IPS-20b (cell line): ENCODE data around the gene FAM78A.

Experiments used
- H3K27ac ChIP-seq: one replicate; pipeline ENCODE4 v1.5.1; 2013; ENCODE audit warnings: low read length
- H3K27me3 ChIP-seq: 2 replicates; pipeline ENCODE4 v1.6.1; 2013; ENCODE audit warnings: mild to moderate bottlenecking, low read length, inconsistent platforms; ENCODE audit not compliant: insufficient read depth
- H3K36me3 ChIP-seq: 2 replicates; pipeline ENCODE4 v1.6.1; 2013; ENCODE audit warnings: low read depth, mild to moderate bottlenecking, inconsistent platforms, low read length, moderate library complexity; ENCODE audit not compliant: insufficient read depth
- H3K4me1 ChIP-seq: 2 replicates; pipeline ENCODE4 v1.6.1; 2013; ENCODE audit warnings: mild to moderate bottlenecking, control low read depth, inconsistent platforms, low read length, moderate library complexity; ENCODE audit not compliant: insufficient read depth
- H3K4me3 ChIP-seq: 2 replicates; pipeline ENCODE4 v1.5.1; 2013; ENCODE audit warnings: mild to moderate bottlenecking, low read length, inconsistent platforms
- H3K9ac ChIP-seq: 2 replicates; pipeline ENCODE4 v1.6.1; 2013; ENCODE audit warnings: low read depth, mild to moderate bottlenecking, inconsistent platforms, low read length, moderate library complexity
- H3K9me3 ChIP-seq: 2 replicates; pipeline ENCODE4 v1.6.1; 2013; ENCODE audit warnings: mild to moderate bottlenecking, low read depth, low read length, inconsistent platforms; ENCODE audit not compliant: insufficient read depth

The FAM78A gene

GRCh38 chr9:131309530-131310276, 33.4 kb upstream of the FAM78A start:
- Histone ChIP-seq H3K27ac (no peak overlapping the region), H3K9ac (no peak overlapping the region), H3K36me3 (no peaks in the 10 kb centered on the region), H3K9me3 (no peaks in the 10 kb centered on the region), H3K4me1 (no peaks in the 10 kb centered on the region), H3K27me3 (no peaks in the 10 kb centered on the region), H3K4me3 (no peak overlapping the region)

DNA sequence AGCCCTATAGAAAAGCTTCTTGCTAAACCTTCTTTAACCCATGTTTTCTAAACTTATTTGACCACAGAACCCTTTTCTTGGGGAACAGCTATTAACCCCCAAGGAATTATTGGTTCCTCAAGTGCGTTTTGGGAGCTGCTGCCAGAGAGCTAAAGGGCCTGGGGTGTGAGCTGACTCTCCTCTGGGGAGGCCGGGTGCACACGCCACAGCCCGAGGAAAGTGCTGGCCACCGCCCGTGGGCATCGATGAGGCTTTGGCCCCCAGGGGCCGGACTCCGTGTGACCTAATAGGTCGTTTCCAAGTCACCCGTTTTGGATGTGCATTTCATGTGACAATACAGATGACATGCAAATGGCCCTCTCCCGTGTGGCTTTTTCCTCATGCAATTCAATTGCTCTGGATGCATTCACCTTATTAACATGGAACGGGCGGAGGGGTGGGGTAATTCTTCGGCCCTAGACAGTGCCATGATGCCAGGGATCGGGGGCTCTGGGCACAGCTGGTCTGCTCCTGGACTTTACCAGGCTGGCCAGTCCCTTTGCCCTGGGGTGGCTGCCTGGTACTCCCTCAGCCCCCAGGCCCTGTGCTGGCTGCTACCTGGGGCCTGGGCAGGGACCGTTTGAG, 32.7 kb upstream of the FAM78A start:
- Histone ChIP-seq H3K9ac (no peak overlapping the region), H3K27me3 (no peaks in the 10 kb centered on the region), H3K36me3 (no peaks in the 10 kb centered on the region), H3K4me3 (no peak overlapping the region), H3K9me3 (no peaks in the 10 kb centered on the region), H3K4me1 (no peaks in the 10 kb centered on the region), H3K27ac (no peak overlapping the region)

DNA sequence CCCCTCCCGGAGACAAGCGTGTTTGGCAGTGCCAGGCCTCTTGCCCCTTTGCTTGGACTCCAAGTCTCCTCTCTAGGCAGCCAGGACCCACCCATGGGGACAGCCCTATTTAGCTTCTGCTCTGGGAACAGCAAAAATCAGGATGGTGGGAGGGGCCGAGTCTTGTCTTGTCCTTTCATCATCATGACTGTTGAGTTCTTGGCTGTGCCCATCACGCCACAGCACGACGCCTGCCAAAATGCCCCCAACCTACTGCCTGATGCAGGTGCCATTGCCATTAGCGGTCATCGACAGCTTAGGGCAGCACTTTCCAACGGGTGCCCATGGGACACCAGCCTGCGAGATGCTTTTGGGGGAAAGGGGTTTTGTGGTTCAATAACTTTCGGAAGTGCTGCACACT, 32.1 kb upstream of the FAM78A start:
- H3K27ac ChIP-seq = no peak overlapping the region
- no peaks in the 10 kb centered on the region for H3K36me3 ChIP-seq
- H3K27me3 ChIP-seq = no peaks in the 10 kb centered on the region
- no peak overlapping the region for H3K4me3 ChIP-seq
- no peaks in the 10 kb centered on the region for H3K4me1 ChIP-seq
- no peak overlapping the region for H3K9ac ChIP-seq
- H3K9me3 ChIP-seq = no peaks in the 10 kb centered on the region

DNA sequence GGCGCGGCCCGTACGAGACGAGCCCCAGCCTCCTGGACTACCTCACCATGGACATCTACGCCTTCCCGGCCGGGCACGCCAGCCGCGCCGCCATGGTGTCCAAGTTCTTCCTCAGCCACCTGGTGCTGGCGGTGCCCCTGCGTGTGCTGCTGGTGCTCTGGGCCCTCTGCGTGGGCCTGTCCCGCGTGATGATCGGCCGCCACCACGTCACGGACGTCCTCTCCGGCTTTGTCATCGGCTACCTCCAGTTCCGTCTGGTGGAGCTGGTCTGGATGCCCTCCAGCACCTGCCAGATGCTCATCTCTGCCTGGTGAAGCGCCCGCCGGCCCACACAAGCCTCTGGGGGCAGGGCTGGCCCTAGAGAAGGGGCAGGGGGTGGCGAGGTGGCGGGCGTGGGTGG, 31.7 kb upstream of the FAM78A start:
- Histone ChIP-seq H3K9ac (no peak overlapping the region), H3K4me3 (no peak overlapping the region), H3K27me3 (no peaks in the 10 kb centered on the region), H3K27ac (no peak overlapping the region), H3K36me3 (no peaks in the 10 kb centered on the region), H3K9me3 (no peaks in the 10 kb centered on the region), H3K4me1 (no peaks in the 10 kb centered on the region)

DNA sequence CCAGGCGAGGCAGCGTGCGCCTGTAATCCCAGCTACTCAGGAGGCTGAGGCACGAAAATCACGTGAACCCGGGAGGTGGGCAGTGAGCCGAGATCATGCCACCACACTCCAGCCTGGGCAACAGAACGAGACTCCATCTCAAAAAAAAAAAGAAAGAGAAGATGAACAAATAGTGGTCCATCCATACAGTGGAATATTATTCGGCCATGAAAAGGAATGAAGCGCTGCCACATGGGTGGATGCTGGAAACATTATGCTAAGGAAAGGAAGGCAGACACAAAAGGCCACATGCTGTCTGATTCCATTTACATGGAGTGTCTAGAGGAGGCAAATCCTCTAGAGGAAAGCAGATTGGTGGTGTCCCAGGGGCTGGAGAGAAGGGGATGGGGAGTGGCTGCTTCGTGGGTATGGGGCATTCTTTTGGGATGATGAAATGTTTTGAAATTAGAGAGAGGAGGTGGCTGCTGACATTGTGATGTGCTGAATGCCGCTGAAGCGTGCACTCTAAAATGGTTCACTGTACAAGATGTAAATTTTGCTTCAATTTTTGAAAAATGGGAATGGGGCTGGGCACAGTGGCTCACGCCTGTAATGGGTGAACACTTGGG, 30.2 kb upstream of the FAM78A start:
- Histone ChIP-seq H3K9me3 (no peaks in the 10 kb centered on the region), H3K4me1 (no peaks in the 10 kb centered on the region), H3K4me3 (no peak overlapping the region), H3K36me3 (no peaks in the 10 kb centered on the region), H3K9ac (no peak overlapping the region), H3K27me3 (no peaks in the 10 kb centered on the region), H3K27ac (no peak overlapping the region)

GRCh38 chr9:131304676-131305355, 28.5 kb upstream of the FAM78A start:
- Histone ChIP-seq H3K36me3 (no peaks in the 10 kb centered on the region), H3K27ac (no peak overlapping the region), H3K9me3 (no peaks in the 10 kb centered on the region), H3K27me3 (no peaks in the 10 kb centered on the region), H3K4me1 (no peaks in the 10 kb centered on the region), H3K4me3 (no peak overlapping the region), H3K9ac (no peak overlapping the region)

GRCh38 chr9:131303381-131304321, 27.3 kb upstream of the FAM78A start:
- no peaks in the 10 kb centered on the region for H3K4me1 ChIP-seq
- H3K9ac ChIP-seq = no peak overlapping the region
- no peaks in the 10 kb centered on the region for H3K9me3 ChIP-seq
- H3K27ac ChIP-seq = no peak overlapping the region
- no peaks in the 10 kb centered on the region for H3K36me3 ChIP-seq
- H3K4me3 ChIP-seq = no peak overlapping the region
- no peaks in the 10 kb centered on the region for H3K27me3 ChIP-seq

- no peak overlapping the region for H3K4me3 ChIP-seq
- no peaks in the 10 kb centered on the region for H3K9me3 ChIP-seq
- no peak overlapping the region for H3K9ac ChIP-seq
- H3K27me3 ChIP-seq = no peaks in the 10 kb centered on the region
- no peaks in the 10 kb centered on the region for H3K36me3 ChIP-seq
- no peaks in the 10 kb centered on the region for H3K4me1 ChIP-seq
- H3K27ac ChIP-seq = no peak overlapping the region
These were observed 26.1 kb upstream of the FAM78A start for GRCh38 chr9:131302244-131303075.

DNA sequence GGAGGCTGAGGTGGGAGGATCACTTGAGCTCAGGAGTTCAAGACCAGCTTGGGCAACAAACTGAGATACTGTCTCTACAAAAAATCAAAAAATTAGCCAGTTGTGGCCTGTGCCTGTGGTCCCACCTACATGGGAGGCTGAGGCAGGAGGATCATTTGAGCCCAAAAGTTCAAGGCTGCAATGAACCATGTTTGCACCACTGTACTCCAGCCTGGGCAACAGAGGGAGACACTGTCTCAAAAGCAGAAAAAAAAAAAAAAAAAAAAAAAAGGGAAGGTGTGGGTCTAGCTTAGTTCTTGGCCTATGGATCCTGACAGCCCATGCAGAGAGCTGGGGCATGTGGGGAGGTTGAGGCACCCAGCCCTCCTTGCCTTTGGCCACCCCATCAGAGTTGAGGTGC, 24.1 kb upstream of the FAM78A start:
- Histone ChIP-seq H3K27ac (no peak overlapping the region), H3K9me3 (no peaks in the 10 kb centered on the region), H3K27me3 (no peaks in the 10 kb centered on the region)

DNA sequence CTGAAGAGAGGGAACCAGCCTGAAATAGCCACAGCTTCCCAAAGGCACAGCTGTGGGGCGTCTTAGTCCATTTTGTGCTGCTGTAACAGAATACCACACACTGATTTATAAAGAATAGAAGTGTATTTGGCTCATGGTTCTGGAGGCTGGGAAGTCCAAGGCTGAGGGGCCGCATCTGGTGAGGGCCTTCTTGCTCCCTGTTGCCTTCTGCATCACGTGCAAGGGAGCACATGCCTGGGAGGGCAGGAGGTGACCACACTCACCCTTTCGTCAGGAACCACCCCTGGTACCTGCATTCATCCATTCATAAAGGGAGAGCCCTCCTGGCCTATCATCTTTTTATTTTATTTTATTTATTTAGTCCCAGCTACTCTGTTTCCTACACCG, 23.6 kb upstream of the FAM78A start:
- no peaks in the 10 kb centered on the region for H3K4me1 ChIP-seq
- H3K9me3 ChIP-seq = no peaks in the 10 kb centered on the region

More for the DNA sequence above, 24.1 kb upstream of the FAM78A start:
- no peak overlapping the region for H3K9ac ChIP-seq
- no peaks in the 10 kb centered on the region for H3K4me1 ChIP-seq
- H3K4me3 ChIP-seq = no peak overlapping the region
- no peaks in the 10 kb centered on the region for H3K36me3 ChIP-seq

More for the DNA sequence above, 23.6 kb upstream of the FAM78A start:
- no peak overlapping the region for H3K4me3 ChIP-seq
- H3K9ac ChIP-seq = no peak overlapping the region
- H3K27me3 ChIP-seq = no peaks in the 10 kb centered on the region
- no peaks in the 10 kb centered on the region for H3K36me3 ChIP-seq
- H3K27ac ChIP-seq = no peak overlapping the region
